HFF-Myc (cell line): ENCODE measurements around the gene GSTP1.
A peak's percentile ranks its signal among the peaks of the same experiment; 100 is the strongest.

Experiments
- DNase-seq: peaks from one replicate; pipeline ENCODE4 v3.0.0-alpha.2; 2011; ENCODE audit warnings: low read depth; ENCODE audit errors: extremely low read depth
- H3K4me3 ChIP-seq: replicated peaks from 2 replicates; pipeline ENCODE4 v1.5.1; 2011; ENCODE audit warnings: low read depth, mild to moderate bottlenecking, control low read depth, low read length
- TF ChIP-seq, protein P1 (sequence below): IDR thresholded peaks from 2 replicates; pipeline ENCODE4 v1.5.1; 2012; ENCODE audit warnings: mild to moderate bottlenecking, low read depth, low read length, control low read depth; ENCODE audit errors: missing control alignments

GSTP1 gene

DNA sequence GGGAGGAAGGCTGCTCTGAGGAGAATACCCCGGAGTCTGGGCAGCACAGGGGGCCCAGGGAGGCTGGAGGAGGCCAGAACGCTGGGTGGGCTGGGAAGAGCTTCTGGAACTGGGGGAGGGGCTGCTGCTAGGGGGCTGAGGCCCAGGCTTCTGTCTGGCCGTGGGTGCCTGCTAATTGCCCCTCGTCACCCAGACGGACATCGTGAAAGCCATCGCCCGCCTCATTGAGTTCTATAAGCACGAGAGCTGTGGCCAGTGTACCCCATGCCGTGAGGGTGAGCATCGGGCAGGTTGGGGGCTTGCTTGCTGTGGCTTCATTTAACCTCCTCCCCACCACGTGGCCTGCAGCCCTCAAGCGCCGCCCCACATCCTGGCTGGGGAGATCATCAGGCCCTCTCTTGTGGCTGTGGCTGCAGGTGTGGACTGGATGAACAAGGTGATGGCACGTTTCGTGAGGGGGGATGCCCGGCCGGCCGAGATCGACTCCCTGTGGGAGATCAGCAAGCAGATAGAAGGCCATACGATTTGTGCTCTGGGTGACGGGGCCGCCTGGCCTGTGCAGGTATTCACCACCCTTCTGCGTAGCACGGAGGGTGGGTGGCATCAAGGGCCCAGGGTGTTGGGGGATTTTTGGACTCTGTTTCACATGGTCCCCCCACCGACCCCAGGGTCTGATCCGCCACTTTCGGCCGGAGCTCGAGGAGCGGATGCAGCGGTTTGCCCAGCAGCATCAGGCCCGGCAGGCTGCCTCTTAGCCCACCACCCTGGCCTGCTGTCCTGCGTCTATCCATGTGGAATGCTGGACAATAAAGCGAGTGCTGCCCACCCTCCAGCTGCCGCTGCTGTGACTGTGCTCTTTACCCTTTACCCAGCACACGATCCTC is 28.3 kb downstream of the GSTP1 start:
- H3K4me3 ChIP-seq = no peak overlapping the region
- no peak for DNase-seq
- TF ChIP-seq, protein P1, sequence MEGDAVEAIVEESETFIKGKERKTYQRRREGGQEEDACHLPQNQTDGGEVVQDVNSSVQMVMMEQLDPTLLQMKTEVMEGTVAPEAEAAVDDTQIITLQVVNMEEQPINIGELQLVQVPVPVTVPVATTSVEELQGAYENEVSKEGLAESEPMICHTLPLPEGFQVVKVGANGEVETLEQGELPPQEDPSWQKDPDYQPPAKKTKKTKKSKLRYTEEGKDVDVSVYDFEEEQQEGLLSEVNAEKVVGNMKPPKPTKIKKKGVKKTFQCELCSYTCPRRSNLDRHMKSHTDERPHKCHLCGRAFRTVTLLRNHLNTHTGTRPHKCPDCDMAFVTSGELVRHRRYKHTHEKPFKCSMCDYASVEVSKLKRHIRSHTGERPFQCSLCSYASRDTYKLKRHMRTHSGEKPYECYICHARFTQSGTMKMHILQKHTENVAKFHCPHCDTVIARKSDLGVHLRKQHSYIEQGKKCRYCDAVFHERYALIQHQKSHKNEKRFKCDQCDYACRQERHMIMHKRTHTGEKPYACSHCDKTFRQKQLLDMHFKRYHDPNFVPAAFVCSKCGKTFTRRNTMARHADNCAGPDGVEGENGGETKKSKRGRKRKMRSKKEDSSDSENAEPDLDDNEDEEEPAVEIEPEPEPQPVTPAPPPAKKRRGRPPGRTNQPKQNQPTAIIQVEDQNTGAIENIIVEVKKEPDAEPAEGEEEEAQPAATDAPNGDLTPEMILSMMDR = no peak

- TF ChIP-seq, protein P1 = no peak
- no peak overlapping the region for H3K4me3 ChIP-seq
- DNase-seq = no peak
Observed at GRCh38 chr11:67612751-67613150, 29.1 kb downstream of the GSTP1 start.

- no peak overlapping the region for H3K4me3 ChIP-seq
- TF ChIP-seq, protein P1 = no peak
- DNase-seq = no peak
Observed at GRCh38 chr11:67613313-67613959, 29.8 kb downstream of the GSTP1 start.

- no peak overlapping the region for H3K4me3 ChIP-seq
- TF ChIP-seq, protein P1 = peak; percentile 74
- no peak for DNase-seq
Observed at GRCh38 chr11:67613960-67614715, 30.5 kb downstream of the GSTP1 start.

DNA sequence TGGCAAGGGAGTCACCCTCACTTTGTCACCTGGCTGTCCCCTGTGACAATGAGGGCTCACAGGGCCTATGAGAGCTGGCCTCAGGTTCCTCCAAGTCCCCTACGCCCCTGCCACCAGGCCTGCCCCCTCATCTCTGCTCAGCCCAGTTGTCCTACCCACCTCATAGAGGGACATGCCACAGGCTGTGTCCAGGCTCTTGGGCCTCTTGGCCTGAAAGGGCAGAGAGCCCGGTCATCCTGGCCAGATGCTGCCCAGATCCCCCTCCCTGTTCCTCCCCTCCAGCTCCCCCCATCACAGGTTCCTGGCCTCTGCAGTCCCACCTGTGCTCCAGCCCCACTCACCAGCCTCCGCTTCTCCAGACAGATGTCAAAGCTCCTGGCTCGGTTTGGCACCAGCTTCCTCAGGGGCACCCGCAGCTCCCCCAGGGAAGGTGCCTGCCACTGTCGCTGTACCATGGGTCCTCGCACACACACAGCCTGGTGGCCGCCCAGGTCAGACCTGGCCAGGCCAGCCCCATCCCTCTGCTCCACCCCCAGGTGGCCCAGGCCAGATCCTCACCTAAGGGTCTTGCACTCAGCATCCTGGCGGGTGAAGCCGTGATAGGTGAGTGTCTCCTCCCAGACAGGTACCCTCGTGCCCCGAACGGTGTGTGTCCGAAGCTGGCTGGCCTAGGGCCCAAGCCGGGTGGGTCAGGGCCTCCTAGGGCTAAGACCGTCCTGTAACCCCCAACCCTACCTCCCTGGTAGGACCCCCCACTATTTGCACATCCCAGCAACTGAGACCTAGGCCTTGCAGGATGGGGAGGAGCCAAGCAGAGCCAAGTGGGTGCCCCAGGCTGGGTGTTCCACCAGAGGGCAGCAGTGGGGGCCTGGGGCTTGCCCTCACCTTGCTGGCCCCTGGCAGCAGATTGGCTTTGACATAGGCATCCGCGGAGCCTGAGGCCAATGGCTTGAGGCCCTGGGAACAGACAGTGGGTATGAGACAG is 31.4 kb downstream of the GSTP1 start:
- H3K4me3 ChIP-seq = no peak overlapping the region
- TF ChIP-seq, protein P1 = peak; percentile 60
- no peak for DNase-seq
